AG04449 (cell line): ENCODE data around the gene CCL11.

ENCODE experiments used
- CTCF ChIA-PET: fragments of 350-600 bp; formaldehyde crosslinking; extraction: SDS; loops from one replicate; lab custom pipeline; 2021; ENCODE audit warnings: antibody characterized with exemption; lab: Yijun Ruan, JAX
- POLR2A ChIA-PET: fragments of 400-600, 350-600 bp; formaldehyde crosslinking; extraction: SDS; loops from one replicate; lab custom pipeline; 2020; ENCODE audit warnings: antibody characterized with exemption, inconsistent platforms; lab: Yijun Ruan, JAX
- DNase-seq: peaks from one replicate; pipeline ENCODE4 v3.0.0-alpha.2; 2010; ENCODE audit warnings: low read depth, low spot score
- H3K4me3 ChIP-seq: 2 replicates; pipeline ENCODE4 v1.5.1; 2011; ENCODE audit warnings: low read depth, mild to moderate bottlenecking, control low read depth, low read length
- CTCF ChIP-seq: IDR thresholded peaks from one replicate; pipeline ENCODE4 v1.5.1; 2011; ENCODE audit warnings: mild to moderate bottlenecking, moderate library complexity, low read length, control low read depth, inconsistent platforms; ENCODE audit not compliant: insufficient read depth; ENCODE audit errors: missing control alignments

The CCL11 gene

GRCh38 chr17:34249061-34249460 lies 36.5 kb upstream of the CCL11 start:
- POLR2A ChIA-PET = interaction anchor here (1.8 kb wide), 1 partner anchor 10 kb away, joined by 6 read pairs; no protein-coding TSS in a partner anchor
- H3K4me3 ChIP-seq = no peak overlapping the region
- CTCF ChIA-PET = interaction anchor here (0.8 to 9.2 kb wide), 6 partner anchors 12 to 112 kb away, joined by 3 to 73 read pairs (median 3); partner anchors contain the start of gene CCL1
- no peak for DNase-seq
- no peak for TF ChIP-seq CTCF

- DNase-seq = no peak
- H3K4me3 ChIP-seq = no peak overlapping the region
- POLR2A ChIA-PET = interaction anchor here (1.8 kb wide), 1 partner anchor 11 kb away, joined by 6 read pairs; no protein-coding TSS in a partner anchor
- no peak for TF ChIP-seq CTCF
- CTCF ChIA-PET = interaction anchor here (1.0 to 9.2 kb wide), 4 partner anchors 13 to 112 kb away, joined by 3 to 73 read pairs (median 3); partner anchors contain the start of gene CCL1
These were observed 36.1 kb upstream of the CCL11 start for GRCh38 chr17:34249478-34249877.

DNA sequence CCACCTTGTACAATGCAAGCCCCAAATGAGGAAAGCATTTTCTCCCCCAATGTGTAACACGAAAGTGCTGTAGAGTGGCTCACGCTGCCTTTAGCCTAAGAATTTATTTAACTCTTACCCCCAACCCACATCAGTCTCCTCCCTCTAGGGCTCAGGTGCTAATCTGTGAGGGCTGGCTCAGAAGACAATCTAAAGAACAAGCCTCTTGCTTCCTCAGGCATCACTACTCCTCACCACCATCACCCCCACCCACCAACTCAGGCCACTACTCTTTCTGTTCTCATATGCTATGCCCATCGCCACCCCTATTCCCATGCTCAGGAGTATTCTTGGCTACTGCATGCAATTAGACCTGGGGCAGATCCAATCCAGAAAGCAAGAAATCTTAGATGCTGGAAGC lies 34.4 kb upstream of the CCL11 start:
- H3K4me3 ChIP-seq = no peak overlapping the region
- no peak for TF ChIP-seq CTCF
- CTCF ChIA-PET = interaction anchor here (1.3 to 9.2 kb wide), 2 partner anchors 51 to 110 kb away, joined by 5 to 73 read pairs; partner anchors contain the start of gene CCL1
- POLR2A ChIA-PET = no interaction called here
- DNase-seq = no peak

GRCh38 chr17:34252095-34252443 lies 33.5 kb upstream of the CCL11 start:
- no peak overlapping the region for H3K4me3 ChIP-seq
- no peak for DNase-seq
- POLR2A ChIA-PET = interaction anchor here (0.5 to 1.9 kb wide), 5 partner anchors 14 to 731 kb away, joined by 3 to 16 read pairs (median 4); no protein-coding TSS in a partner anchor
- CTCF ChIA-PET = interaction anchor here (1.3 to 9.2 kb wide), 4 partner anchors 19 to 109 kb away, joined by 3 to 73 read pairs (median 4); partner anchors contain the start of gene CCL1
- no peak for TF ChIP-seq CTCF

DNA sequence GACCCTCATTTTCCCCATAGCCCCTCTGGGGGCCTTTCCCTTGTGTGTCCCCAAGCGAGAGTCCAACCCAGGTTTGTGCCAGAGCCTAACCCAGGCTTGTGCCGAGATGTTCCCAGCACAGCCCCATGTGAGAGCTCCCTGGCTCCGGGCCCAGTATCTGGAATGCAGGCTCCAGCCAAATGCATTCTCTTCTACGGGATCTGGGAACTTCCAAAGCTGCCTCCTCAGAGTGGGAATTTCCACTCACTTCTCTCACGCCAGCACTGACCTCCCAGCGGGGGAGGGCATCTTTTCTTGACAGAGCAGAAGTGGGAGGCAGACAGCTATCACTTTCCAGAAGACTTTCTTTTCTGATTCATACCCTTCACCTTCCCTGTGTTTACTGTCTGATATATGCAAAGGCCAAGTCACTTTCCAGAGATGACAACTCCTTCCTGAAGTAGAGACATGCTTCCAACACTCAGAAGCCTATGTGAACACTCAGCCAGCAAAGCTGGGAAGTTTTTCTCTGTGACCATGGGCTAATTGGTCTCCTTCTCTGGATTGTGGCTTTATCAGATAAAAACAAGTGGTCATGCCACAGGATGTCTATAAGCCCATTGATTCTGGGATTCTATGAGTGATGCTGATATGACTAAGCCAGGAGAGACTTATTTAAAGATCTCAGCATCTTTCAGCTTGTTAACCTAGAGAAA lies 33.0 kb upstream of the CCL11 start:
- ChIA-PET POLR2A (interaction anchor here (0.5 to 1.9 kb wide), 5 partner anchors 14 to 730 kb away, joined by 3 to 16 read pairs (median 4); no protein-coding TSS in a partner anchor), CTCF (interaction anchor here (1.3 to 9.2 kb wide), 4 partner anchors 19 to 108 kb away, joined by 3 to 73 read pairs (median 4); partner anchors contain the start of gene CCL1)
- no peak for TF ChIP-seq CTCF
- peak; percentile 84 for DNase-seq
- H3K4me3 ChIP-seq = no peak overlapping the region

- ChIA-PET CTCF (interaction anchor here (1.4 to 9.2 kb wide), 2 partner anchors 52 to 108 kb away, joined by 4 to 73 read pairs; partner anchors contain the start of gene CCL1), POLR2A (interaction anchor here (0.6 to 1.9 kb wide), 3 partner anchors 15 to 48 kb away, joined by 3 to 16 read pairs (median 5); no protein-coding TSS in a partner anchor)
- TF ChIP-seq CTCF = no peak
These were observed 32.4 kb upstream of the CCL11 start for GRCh38 chr17:34253139-34253525.

More at GRCh38 chr17:34253139-34253525, 32.4 kb upstream of the CCL11 start:
- H3K4me3 ChIP-seq = no peak overlapping the region
- DNase-seq = no peak
